Osteocyte (in vitro differentiated cells): ENCODE data around the gene AGAP2. TPM values are rescaled to one million over a fixed set of nuclear protein-coding genes. Genes with fewer than 3 reads are reported as not detected.

Experiments
- DNase-seq: peaks from one replicate; pipeline ENCODE4 v3.0.0; 2021; ENCODE audit warnings: mixed read lengths; ENCODE audit not compliant: unreplicated experiment; ENCODE audit errors: extremely low spot score
- H3K27ac Mint-ChIP-seq: one replicate; pipeline ENCODE4 v1.8.0; 2021; ENCODE audit warnings: mild to moderate bottlenecking, mixed read lengths; ENCODE audit not compliant: unreplicated experiment
- H3K27me3 Mint-ChIP-seq: one replicate; pipeline ENCODE4 v1.8.0; 2021; ENCODE audit warnings: mixed read lengths; ENCODE audit not compliant: unreplicated experiment
- H3K36me3 Mint-ChIP-seq: one replicate; pipeline ENCODE4 v1.8.0; 2021; ENCODE audit warnings: mixed read lengths; ENCODE audit not compliant: unreplicated experiment
- H3K4me1 Mint-ChIP-seq: one replicate; pipeline ENCODE4 v1.8.0; 2021; ENCODE audit warnings: mixed read lengths; ENCODE audit not compliant: unreplicated experiment
- H3K4me3 Mint-ChIP-seq: one replicate; pipeline ENCODE4 v1.8.0; 2021; ENCODE audit warnings: mild to moderate bottlenecking, moderate library complexity, mixed read lengths; ENCODE audit not compliant: unreplicated experiment
- H3K9me3 Mint-ChIP-seq: one replicate; pipeline ENCODE4 v1.8.0; 2021; ENCODE audit warnings: mixed read lengths; ENCODE audit not compliant: unreplicated experiment
- total RNA-seq: library from RNA; stranded (reverse); gene quantifications from 2 replicates; pipeline ENCODE4 v1.2.1, GENCODE V29; 2021
- TF ChIP-seq, protein P1 (sequence below): fragments of 200-600 bp; sonication (generic); IDR thresholded peaks from 2 replicates; pipeline ENCODE4 v1.5.0; 2021; ENCODE audit warnings: antibody characterized with exemption, mild to moderate bottlenecking, moderate library complexity

AGAP2 gene
- total RNA-seq, 1 donor from 2014 or later = 2.6 TPM

DNA sequence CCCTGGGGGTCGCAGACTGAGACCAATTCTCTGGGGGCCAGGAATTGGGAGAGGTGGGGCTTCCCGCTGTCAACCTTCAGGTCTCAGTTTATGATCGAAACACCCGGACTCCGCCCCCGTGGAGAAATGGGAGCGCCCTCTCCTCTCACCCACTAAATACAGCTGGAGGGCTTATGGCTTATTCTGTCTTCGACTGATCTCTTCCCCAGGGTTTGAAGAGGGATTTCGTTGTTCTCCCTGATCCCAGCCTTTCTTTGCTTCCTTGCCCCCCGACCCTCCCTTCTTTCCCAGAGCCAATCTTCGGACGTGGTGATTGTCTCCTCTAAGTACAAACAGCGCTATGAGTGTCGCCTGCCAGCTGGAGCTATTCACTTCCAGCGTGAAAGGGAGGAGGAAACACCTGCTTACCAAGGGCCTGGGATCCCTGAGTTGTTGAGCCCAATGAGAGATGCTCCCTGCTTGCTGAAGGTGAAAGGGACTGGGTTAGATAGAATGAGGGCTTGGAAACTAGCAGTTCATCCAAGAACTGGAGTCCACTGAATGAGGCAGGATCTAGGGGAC, 44.0 kb downstream of the AGAP2 start:
- Mint-ChIP-seq H3K4me1 (no peaks in the 10 kb centered on the region), H3K4me3 (no peak overlapping the region), H3K9me3 (peaks cover 7% of the 10 kb centered on the region), H3K27me3 (peaks cover 13% of the 10 kb centered on the region), H3K27ac (no peak overlapping the region), H3K36me3 (peaks cover 31% of the 10 kb centered on the region)
- TF ChIP-seq, protein P1, sequence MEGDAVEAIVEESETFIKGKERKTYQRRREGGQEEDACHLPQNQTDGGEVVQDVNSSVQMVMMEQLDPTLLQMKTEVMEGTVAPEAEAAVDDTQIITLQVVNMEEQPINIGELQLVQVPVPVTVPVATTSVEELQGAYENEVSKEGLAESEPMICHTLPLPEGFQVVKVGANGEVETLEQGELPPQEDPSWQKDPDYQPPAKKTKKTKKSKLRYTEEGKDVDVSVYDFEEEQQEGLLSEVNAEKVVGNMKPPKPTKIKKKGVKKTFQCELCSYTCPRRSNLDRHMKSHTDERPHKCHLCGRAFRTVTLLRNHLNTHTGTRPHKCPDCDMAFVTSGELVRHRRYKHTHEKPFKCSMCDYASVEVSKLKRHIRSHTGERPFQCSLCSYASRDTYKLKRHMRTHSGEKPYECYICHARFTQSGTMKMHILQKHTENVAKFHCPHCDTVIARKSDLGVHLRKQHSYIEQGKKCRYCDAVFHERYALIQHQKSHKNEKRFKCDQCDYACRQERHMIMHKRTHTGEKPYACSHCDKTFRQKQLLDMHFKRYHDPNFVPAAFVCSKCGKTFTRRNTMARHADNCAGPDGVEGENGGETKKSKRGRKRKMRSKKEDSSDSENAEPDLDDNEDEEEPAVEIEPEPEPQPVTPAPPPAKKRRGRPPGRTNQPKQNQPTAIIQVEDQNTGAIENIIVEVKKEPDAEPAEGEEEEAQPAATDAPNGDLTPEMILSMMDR = no peak
- DNase-seq = no peak

DNA sequence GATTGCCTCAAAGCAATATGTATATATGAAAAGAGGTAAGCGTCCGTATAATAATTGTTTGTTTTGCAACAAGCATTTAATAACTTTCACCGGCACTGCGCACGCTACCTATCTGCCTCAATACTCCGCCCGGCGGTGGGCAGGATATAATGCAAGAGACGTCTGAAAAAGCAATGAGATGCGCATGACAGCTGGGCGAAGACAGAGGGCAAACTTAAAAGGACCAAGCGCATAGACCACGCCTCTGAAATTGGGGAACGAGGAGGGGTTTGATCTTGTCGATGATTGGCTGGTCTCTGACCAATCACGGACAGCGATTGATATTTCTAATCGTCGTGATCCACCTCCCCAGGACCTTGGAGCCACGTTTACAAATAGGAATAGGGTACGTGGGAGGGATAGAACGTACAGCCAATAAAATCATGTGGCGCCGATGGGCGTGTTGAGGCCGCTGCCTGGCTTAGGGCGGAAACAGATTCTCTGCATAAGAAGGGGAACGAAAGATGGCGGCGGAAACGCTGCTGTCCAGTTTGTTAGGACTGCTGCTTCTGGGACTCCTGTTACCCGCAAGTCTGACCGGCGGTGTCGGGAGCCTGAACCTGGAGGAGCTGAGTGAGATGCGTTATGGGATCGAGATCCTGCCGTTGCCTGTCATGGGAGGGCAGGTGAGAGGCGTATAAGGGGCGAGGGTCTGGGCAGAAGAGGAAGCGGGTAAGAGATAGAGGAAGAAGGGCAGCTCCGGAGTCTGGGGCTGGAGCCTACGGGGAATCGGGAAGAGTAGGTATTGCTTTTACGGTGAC, 44.7 kb downstream of the AGAP2 start, which contains the start of gene OS9:
OS9 (plus strand) TSS at position 474 of the 800 bp plus-strand sequence; CDS start at position 504, 30 bp downstream.
- H3K4me1 Mint-ChIP-seq = no peaks in the 10 kb centered on the region
- H3K36me3 Mint-ChIP-seq = peaks cover 24% of the 10 kb centered on the region
- peaks cover 7% of the 10 kb centered on the region for H3K9me3 Mint-ChIP-seq
- no peak within 1 kb of the TSS for H3K4me3 Mint-ChIP-seq
- TF ChIP-seq, protein P1 = peak; percentile 77
- peaks cover 16% of the 10 kb centered on the region for H3K27me3 Mint-ChIP-seq
- peak; percentile 98 for DNase-seq
- H3K27ac Mint-ChIP-seq = no peak within 1 kb of the TSS

DNA sequence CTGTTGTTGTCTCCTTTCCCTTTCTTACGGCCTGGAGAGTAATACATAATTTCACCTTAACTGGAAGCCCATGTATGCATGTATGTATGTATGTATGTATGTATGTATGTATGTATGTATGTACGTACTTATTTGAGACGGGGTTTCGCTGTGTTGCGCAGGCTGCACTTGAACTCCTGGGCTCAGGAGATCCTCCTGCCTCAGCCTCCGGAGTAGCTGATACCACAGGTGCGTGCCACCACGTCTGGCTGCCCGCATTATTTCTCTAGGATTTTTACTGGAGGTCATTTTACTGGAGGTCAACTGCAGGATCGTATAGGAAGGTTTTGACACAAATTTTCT, 45.3 kb downstream of the AGAP2 start:
- H3K27me3 Mint-ChIP-seq = peaks cover 21% of the 10 kb centered on the region
- peaks cover 18% of the 10 kb centered on the region for H3K36me3 Mint-ChIP-seq
- DNase-seq = no peak
- no peak overlapping the region for H3K4me3 Mint-ChIP-seq
- no peak overlapping the region for H3K27ac Mint-ChIP-seq
- no peaks in the 10 kb centered on the region for H3K4me1 Mint-ChIP-seq
- peaks cover 7% of the 10 kb centered on the region for H3K9me3 Mint-ChIP-seq
- TF ChIP-seq, protein P1 = no peak

DNA sequence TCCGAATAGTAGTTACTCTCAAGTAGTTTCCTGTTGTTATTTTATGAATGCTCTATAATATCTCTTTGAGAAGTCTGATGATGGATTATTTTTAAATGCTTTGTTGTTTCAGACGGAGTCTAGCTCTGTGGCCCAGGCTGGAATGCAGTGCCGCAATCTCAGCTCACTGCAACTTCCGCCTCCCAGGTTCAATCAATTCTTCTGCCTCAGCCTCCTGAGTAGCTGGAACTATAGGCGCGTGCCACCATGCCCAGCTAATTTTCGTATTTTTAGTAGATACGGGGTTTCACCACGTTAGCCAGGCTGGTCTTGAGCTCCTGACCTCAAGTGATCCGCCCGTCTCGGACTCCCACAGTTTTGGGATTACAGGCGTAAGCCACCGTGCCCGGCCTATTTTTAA, 46.0 kb downstream of the AGAP2 start:
- Mint-ChIP-seq H3K27ac (no peak overlapping the region), H3K4me1 (no peaks in the 10 kb centered on the region)

DNA sequence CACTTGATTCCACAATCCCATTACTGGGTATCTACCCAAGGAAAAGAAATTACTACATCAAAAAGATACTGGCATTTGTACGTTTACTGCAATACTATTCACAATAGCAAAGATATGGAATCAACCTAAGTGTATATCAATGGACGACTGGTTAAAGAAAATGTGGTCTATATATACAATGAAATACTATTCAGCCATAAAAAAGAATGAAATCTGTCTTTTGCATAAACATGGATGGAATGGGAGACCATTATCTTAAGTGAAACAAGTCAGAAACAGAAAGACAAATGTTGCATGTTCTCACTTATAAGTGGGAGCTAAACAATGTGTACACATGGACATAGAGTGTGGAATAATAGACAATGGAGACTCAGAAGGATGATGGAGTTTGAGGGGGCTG, 49.6 kb downstream of the AGAP2 start:
- Mint-ChIP-seq H3K9me3 (peaks cover 7% of the 10 kb centered on the region), H3K36me3 (no peaks in the 10 kb centered on the region), H3K27me3 (peaks cover 58% of the 10 kb centered on the region), H3K4me1 (no peaks in the 10 kb centered on the region), H3K27ac (no peak overlapping the region), H3K4me3 (no peak overlapping the region)
- TF ChIP-seq, protein P1 = no peak
- DNase-seq = no peak

More for the DNA sequence above, 46.0 kb downstream of the AGAP2 start:
- H3K36me3 Mint-ChIP-seq = peaks cover 16% of the 10 kb centered on the region
- H3K4me3 Mint-ChIP-seq = no peak overlapping the region
- no peak for DNase-seq
- peaks cover 26% of the 10 kb centered on the region for H3K27me3 Mint-ChIP-seq
- TF ChIP-seq, protein P1 = no peak
- peaks cover 7% of the 10 kb centered on the region for H3K9me3 Mint-ChIP-seq
